Activated CD8-positive, alpha-beta memory T cell treated with anti-CD3 and anti-CD28 coated beads for 4 hours (primary cell): Measurements from ENCODE around the gene IQCN.

ENCODE experiments used
- DNase-seq, 2 donors: peaks; one replicate each; pipeline ENCODE4 v3.0.0-alpha.2; 2020; ENCODE audit warnings: low read depth in 2 of 2

IQCN gene, protein sequence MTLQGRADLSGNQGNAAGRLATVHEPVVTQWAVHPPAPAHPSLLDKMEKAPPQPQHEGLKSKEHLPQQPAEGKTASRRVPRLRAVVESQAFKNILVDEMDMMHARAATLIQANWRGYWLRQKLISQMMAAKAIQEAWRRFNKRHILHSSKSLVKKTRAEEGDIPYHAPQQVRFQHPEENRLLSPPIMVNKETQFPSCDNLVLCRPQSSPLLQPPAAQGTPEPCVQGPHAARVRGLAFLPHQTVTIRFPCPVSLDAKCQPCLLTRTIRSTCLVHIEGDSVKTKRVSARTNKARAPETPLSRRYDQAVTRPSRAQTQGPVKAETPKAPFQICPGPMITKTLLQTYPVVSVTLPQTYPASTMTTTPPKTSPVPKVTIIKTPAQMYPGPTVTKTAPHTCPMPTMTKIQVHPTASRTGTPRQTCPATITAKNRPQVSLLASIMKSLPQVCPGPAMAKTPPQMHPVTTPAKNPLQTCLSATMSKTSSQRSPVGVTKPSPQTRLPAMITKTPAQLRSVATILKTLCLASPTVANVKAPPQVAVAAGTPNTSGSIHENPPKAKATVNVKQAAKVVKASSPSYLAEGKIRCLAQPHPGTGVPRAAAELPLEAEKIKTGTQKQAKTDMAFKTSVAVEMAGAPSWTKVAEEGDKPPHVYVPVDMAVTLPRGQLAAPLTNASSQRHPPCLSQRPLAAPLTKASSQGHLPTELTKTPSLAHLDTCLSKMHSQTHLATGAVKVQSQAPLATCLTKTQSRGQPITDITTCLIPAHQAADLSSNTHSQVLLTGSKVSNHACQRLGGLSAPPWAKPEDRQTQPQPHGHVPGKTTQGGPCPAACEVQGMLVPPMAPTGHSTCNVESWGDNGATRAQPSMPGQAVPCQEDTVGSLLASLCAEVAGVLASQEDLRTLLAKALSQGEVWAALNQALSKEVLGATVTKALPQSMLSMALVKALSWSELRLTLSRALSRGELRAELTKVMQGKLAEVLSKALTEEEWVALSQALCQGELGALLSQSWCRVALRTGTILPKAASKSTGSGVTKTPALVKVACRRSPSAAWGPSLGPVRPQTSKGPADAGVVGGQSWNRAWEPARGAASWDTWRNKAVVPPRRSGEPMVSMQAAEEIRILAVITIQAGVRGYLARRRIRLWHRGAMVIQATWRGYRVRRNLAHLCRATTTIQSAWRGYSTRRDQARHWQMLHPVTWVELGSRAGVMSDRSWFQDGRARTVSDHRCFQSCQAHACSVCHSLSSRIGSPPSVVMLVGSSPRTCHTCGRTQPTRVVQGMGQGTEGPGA (N-terminal part only)

DNA sequence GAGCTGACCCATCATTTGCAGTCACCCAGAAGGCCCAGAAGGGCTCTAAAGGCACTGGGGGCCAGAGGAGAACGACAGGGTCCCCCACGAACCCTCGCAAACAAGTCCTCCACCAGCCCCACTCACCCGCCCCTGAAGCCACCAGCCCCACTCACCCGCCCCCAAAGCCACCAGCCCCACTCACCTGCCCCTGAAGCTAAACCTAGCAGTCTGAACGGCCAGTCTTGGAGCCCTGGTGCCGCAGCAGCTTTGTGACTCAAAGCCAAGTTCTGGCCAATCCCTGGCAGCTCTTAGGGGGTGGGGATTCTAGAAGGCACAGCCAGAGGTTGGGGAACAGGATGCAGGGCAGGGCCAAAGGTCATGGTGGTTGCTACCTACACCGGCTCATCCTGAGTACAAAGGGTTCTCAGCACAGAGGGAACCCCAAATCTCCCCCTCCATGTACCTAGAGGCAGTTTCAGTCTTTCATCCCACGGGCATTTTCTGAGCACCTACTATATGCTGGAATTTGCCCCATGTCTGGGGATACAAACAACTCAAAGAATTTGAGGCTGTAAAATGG, at the start of gene IQCN:
TSS of gene IQCN (minus strand) at position 234 of the 562 bp plus-strand sequence. CDS start 4,974 bp downstream, outside the sequence.
- DNase-seq, result no peak

DNA sequence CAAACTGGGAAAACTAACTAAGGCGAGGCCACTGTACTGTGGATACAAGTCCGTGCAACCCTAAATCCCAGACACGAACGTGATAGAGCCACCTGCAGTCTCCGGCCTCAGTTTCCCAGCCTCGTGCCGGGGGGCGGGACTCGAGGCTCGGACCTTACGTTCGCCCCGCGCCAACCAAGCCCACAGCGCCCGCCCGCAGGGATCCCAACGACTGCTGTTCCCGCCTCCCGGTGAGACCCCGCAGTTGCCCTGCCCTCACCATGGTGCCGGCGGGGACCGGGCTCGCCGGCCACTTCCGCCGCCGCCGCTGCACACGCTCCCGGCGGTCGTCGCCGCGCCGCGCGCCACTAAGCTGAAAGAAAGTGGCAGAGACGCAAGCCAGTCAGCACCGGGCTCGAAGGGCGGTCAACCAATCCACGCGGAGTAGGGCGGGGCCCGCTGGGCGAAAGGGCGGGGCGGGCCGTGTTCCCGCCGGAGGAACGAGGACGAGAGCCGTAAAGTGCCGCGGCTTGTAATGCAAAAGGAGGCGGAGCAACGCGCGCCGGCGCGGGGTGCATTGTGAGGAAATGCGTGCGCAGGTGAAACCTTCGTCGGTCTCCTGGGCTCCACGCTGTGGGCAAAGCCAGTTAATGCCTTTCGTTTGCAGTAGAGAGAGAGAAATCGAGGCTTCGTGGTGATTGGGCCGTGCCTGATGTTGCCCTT, 48.7 kb upstream of the IQCN start, which contains the start of gene LSM4:
TSS of gene LSM4 (minus strand) at position 318 of the 702 bp plus-strand sequence. CDS start at position 262, 56 bp downstream.
- DNase-seq, result peak; percentile 99

DNA sequence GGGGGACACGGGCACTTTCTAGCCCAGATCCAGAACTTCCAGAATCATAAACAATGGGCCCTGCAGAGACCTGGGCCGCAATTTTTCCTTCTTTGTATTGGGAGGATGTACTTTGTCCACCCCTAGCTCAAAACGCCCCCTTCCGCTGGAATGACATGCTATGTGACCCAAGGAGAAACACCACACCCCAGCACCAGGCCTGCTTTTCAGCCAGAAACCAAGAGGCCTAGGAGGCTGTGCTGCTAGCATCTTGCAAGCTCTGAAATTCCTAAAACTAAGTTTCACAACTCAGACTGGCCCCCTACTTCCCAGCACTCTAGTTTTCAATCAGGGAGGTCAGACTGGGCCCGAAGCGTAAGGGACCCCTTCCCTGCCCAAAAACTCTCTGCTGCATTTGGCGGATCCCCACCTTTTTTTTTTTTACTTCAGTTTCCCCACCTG, 48.1 kb upstream of the IQCN start:
- DNase-seq, result no peak

DNA sequence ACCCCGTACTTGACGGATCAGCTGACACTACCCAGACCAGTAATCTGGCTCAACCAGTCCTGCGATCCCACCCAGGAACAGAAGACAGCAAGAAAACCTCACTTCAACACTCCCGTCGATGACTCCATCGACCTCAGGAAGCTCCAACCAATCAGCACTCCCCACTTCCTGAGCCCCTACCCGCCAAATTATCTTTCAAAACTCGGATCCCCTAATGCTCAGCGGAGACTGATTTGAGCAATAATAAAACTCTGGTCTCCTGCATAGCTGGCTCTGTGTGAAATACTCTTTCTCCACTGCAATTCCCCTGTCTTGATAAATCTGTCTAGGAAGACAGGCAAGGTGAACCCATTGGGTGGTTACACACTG, 47.5 kb upstream of the IQCN start:
- no peak for DNase-seq

DNA sequence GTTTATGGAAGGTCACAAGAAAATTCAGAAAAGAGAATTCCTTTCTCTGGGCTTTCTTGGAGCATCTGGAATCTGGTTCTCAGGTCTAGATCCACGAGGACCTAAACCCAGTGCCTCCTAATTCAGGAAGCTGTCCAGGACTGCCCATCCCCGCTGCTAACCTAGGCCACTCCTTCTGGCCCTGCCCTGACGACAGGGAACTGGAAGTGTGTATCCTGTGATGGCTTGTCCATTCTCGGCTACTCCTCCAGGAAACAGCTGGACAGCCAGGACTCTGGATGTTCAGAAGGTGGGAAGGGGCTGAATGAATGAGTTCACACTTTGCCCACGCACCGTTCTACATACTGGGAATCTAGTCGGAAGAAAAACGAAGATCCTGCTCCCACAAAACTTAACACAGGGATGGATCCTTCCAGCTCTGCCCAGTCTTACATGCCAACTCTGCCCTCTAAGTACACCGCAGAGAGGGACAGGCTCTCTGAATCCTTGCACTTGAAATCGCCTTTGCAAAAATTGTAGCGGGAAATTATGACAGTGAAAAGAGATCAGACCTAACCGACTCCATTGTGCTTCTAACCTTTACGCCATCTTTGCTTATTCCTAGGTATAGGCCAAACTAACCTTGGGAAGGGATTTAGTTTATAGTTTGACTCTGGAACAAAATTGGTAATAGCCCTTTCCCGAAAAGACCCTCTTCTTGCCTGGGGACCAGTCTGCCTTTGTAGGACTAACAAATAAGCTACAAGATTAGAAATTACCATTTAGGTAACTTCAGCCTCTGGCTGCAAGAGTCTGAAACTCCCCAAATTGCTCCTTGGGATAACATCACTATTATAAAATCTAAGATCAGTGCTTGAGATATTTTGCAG, 46.8 kb upstream of the IQCN start:
- no peak for DNase-seq

DNA sequence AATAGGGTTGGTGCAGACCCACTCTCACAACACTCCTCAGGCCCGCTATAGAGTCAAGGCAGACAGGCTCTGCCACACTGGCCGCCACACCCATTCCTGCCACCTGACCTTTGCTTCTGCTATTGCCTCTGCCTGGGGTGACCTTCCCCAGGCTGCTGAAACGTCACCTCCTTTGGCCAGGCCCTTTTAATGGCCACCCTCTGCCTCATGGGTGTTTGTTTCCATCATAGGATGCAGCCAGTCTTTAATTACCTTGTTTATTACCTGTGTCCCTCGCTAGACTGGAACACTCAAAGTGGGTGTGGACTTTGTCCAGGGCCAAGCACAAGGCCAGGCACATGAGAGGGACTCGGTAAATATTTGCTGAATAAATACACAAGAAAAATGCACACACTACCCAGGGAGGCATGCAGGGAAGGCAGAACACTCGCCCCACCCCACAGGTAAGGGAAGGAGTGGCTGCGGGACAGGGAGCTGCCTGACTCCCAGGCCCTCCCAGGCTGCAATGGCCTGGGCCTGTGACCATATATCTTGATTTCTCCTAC, 45.4 kb upstream of the IQCN start:
- no peak for DNase-seq

DNA sequence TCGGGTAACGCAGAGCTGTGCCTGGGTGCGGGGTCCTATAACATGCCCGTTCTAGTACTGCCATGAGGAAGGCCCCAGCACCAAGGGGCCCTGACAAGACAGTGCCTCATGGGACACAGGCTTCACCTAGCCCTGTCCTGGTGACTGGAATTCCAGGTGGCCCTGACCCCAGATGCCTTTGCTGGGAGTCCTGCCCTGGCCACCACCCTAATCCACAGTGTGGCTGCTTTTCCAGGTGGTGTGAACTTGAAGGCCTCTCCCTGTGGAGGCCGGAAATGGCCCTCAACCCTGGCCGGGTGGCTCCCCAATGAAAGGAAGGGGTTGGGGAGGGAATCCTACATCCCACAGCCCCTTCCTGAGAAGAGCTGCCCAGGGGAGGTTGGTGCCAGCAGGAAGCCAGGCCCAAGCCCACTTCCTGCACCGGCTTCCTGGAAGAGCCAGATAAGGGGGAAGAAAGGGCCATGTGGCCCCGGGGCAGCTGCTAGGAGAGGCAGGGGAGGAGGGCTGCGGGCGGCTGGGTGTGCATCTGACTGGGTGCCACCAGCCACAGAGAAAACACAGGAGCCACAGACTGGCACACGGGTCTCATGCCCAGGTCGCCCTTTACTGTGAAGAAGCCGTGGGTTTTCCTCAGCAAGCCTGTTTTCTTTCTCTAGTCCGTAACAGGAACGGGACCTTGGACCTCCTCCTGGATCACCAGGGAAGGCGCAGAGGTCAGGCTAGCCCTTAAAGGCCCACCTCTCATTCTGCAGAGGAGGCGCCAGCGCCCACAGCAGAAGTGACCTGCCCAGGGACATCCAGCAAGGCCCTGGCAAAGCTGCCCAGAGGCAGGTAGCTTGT, 43.9 kb upstream of the IQCN start:
- no peak for DNase-seq

DNA sequence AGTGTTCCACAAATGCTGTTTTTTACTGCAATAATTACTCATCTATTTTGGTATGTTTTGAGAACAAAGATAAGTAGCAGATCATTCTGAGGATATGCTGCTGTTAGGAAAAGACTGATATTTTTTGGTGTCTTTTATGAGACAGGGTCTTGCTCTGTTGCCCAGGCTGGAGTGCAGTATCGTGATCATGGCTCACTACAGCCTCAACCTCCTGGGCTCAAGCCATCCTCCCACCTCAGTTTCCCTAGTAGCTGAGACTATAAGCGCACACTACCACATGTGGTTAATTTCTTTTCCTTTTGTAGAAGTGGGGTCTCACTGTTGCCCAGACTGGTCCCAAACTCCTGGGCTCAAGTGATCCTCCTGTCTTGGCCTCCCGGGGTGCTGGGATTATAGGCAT, 39.1 kb upstream of the IQCN start:
- no peak for DNase-seq

DNA sequence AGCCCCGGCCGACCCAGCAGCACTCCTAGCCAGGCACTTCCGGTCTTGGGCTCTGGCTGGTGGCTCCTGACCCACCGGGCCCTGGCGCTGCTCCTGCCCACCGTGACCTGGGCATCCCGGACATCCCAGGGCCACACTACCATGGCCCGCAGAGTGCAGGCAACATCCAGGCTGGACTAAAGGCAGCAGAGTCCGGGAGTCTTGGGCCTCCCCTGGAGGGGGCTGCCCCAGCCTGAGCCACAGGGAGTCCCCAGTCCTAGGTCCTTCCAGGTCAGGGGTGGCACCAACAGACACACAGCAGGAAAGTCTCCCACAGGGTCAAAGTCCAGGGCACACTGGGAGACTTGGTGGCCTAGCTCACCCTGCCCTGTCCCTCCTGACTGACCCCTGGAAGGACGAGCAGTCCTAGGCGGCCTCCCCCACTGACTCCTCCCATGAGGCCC, 37.9 kb upstream of the IQCN start:
- DNase-seq, result no peak

DNA sequence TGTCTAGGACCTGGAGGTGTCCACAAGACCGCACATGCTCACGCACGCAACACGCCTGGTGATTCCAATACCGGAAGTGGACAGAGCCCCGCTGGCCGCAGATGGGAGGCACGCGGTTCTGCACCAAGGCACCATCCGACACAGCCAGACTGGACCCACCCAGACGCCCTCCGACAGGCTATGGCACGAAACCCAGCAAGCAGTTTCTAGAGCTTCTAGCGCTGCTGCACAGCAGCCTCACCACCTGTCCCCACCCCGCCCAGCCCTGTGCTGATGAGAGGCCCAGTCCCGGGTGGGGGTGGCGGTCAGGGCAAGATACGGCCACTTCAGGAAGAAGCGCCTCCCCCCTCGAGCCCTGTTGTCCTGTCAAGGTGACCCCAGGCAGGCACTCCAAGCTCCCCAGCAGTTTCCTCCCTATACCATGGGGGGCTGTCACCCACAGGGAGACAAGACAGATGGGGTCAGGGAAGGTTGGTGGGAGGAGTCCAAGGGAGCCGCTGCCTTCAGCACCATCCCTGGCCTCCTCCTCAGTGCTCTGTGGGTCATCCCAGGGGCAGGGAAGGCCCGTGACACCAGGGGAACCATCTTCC, 37.3 kb upstream of the IQCN start:
- DNase-seq, result no peak

DNA sequence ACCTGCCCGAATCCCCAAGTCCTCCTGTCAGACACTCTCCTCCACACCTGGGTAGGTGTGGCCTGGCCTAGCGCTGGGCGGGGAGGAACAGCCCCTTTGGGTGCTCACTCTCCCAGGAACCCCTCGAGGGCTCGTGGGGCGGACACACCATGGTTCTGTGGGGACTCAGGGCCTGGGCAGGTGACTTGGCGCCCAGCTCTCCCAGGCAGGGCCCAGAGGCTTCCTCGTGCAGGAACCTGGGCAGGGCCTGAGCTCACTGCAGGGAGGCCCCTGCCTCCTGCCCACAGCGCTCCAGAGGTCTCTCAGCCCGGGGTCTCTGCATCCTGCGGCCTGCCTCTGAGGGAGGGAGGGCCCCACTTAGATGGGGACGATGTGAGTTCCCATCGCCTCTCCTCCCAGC, 36.7 kb upstream of the IQCN start:
- DNase-seq, result no peak

DNA sequence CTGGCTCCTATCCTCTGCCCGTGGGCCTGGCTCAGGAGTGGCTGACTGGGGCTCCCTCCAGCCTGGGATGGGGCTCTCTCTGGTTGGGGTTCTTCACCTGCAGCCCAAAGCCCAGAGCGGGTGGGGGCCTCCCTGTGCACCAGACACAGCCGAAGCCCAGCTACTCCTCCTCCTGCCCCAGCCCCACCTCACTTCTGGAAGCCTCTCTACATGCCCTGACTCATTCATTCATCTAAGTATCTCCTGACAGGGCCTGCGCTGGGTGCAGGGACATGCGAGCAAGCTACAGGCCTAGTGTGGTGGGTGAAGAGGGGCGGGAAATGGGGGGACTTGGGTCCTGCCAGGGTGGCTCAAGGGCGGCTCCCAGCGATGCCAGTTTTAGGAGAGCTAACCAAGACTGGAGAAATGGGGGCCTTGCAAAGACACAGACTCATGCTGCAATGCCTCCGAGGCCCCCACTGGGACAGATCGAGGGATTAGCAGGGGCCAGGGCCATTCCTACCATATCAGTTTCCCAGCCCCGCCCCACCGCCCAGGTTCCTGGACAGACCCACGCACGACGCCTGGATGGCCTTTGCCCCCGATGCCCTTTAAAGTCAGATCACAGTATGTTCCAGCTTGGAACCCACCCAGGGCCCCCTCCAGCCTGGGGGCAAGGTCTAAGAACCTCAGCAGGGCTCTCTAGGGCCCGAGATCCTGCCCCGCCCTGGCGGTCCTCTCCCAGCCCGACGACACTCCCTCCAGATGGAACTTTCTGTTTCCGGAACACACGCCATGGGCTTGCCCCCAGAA, 36.1 kb upstream of the IQCN start:
- DNase-seq, result no peak

DNA sequence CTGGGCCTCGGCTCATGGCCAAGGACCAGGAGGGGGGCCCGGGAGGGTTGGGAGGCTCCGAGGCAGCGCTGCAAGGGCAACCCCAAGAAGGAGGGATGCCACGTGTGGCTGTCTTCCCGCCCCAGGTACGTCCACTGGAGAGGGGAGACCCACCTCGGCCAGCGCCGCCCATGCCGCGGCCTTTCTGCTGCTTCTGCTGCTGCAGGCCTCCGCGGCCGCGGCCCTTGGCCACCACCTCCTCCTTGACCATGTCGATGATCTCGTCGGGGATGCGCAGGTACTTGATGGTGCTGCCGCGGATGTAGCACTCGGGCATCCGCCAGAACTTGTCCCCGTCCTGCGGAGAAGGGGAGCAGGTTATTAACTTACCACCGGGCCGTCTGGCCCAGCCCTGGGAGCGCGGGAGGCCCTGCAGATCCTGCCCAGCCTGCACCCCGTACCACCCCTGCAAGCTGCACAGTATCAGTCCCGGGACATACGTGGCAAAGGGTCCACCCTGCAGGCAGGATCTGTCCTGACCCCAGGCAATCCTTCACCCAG, 35.3 kb upstream of the IQCN start:
- DNase-seq, result no peak

DNA sequence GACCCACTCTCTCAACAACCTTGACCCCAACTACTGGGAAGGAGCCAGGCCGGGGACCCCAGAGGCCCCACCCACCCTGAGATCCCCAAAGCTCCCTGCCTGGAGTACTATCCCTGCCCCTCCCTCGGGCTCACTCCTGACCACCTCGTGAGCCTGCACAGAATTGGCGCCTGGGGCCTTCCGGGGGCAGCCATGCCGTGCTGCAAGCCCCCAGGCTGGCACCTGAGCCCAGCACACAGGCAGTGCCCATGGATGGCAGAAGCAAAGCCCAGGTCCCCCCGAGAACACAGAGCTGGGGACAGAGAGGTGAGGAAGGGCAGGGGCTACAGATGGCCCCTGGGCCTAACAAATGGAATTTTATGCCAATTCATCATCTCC, 34.7 kb upstream of the IQCN start:
- DNase-seq, result no peak

DNA sequence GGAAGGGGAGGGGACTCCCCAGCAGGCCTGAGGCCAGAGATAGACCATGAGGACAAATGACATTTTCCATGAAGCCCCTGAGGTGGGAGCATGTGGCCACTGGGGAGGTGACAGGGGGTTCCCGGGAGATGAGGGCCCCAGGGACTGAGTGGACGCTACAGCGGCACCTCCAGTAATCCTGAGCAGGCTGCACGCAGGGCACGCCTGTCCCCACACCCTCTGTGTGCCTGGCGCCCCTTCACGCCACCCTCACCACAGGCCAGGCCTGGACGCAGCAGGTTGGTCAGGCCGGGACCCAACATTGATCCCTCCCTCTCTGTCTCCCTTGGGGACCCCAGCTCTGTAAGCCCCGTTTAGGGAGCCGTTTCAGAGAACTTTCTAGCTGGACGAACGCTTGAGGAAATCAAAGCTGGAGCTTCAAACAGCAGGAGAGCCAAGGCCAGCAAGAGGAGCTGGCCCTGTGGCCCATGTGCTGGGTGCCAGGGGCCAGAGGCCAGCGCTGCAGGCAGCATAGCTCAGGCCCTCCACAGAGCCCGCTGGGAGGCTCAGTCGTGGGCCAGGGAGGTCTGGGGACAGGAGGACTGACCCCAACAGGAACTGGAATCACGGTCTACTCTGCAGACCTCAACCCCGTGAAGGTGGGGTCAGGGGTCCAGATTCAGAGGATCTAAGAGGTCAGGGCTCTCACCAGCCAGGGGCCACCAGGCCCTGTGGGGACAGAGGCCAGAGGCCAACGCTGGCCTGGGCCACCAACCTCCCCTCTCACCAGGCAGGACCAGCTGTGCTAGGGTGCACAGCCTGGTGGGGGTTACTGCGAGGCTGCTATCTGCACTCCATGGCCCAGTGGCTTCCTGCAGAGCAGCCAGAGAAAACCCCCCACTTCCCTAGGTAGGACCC, 34.0 kb upstream of the IQCN start:
- no peak for DNase-seq

DNA sequence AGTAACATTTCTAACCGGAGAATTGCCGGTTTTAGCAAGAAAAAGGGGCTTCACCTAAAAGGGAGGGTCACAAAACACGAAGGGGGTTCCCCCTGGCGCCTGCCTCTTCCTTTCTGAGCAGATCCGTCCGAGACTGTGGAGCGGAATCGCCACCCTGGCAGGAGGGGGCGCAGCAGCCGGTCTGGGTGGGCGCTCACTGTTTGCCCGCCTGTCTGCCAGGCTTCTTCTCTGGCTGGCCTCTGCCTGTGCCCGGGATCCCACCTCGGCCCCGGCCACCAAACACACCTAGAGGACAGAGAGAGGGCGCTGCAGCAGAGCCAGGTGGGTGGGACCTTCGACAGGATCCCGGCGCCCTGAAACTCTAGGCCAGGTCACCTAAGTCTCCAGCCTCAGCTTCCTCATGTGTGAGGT, 33.0 kb upstream of the IQCN start:
- DNase-seq, result no peak
